Heart left ventricle (tissue), 16 donors: Measurements from ENCODE around the gene SMAD7. TPM values are rescaled to one million over a fixed set of nuclear protein-coding genes. Genes with fewer than 3 reads are reported as not detected.
A peak's percentile ranks its signal among the peaks of the same experiment; 100 is the strongest.

Experiments used
- ATAC-seq, 4 donors: fragments of 200-7000 bp; cut with Tn5 transposase; one replicate each; pipeline ENCODE4 v1.9.1; 2020 to 2022; ENCODE audit warnings: moderate library complexity in 4 of 4, mild to moderate bottlenecking in 3 of 4, moderate number of reproducible peaks in 1 of 4
- DNase-seq, 5 donors: peaks; one replicate each; pipeline ENCODE4 v3.0.0-alpha.2; 2020
- H3K27ac ChIP-seq, 12 donors: fragments of 200-600 bp; sonication (generic) in 4 of 12; one replicate each; pipeline versions ENCODE4 v1.5.0 to v1.8.0; 2016 to 2022; ENCODE audit warnings: mild to moderate bottlenecking in 2 of 12
- H3K27me3 ChIP-seq, 9 donors: fragments of 200-600 bp; sonication (generic) in 2 of 9; one replicate each; pipeline versions ENCODE4 v1.5.1 to v1.8.0; 2016 to 2022; ENCODE audit warnings: mild to moderate bottlenecking in 3 of 9
- H3K36me3 ChIP-seq, 9 donors: fragments of 200-600 bp; sonication (generic) in 2 of 9; one replicate each; pipeline versions ENCODE4 v1.5.0 to v1.8.0; 2018 to 2022; ENCODE audit warnings: mild to moderate bottlenecking in 2 of 9
- H3K4me1 ChIP-seq, 12 donors: fragments of 200-600 bp; sonication (generic) in 4 of 12; one replicate each; pipeline versions ENCODE4 v1.5.0 to v1.8.0; 2016 to 2022; ENCODE audit warnings: mild to moderate bottlenecking in 3 of 12
- H3K4me3 ChIP-seq, 12 donors: fragments of 200-600 bp; sonication (generic) in 4 of 12; one replicate each; pipeline versions ENCODE4 v1.5.0 to v1.8.0; 2017 to 2022; ENCODE audit warnings: mild to moderate bottlenecking in 9 of 12, moderate library complexity in 4 of 12
- H3K9me3 ChIP-seq, 12 donors: fragments of 200-600 bp; sonication (generic) in 4 of 12; one replicate each; pipeline versions ENCODE4 v1.5.0 to v1.8.0; 2016 to 2022; ENCODE audit warnings: mild to moderate bottlenecking in 1 of 12
- POLR2A ChIP-seq, 2 donors: fragments of 450-650 bp; IDR thresholded peaks; one replicate each; pipeline ENCODE4 v1.6.1; 2017; ENCODE audit warnings: antibody characterized with exemption in 2 of 2, mild to moderate bottlenecking in 2 of 2, moderate library complexity in 2 of 2
- WGBS, 4 donors: extraction: QIAGEN DNeasy Blood & Tissue Kit in 2 of 4; methylation state at CpG; one replicate each; pipeline versions ENCODE4 v1.1.5 to v1.1.7; 2013 to 2018; 5-methylcytosine and 5-hydroxymethylcytosine counted together
- intact Hi-C, 10 donors: fragments of 100-400 bp; cut with DNase I; formaldehyde crosslinking; loops; one replicate each; pipeline versions ENCODE4 v1.11.1 to v1.14.2; 2022
- polyA plus RNA-seq, 2 donors: library from polyadenylated mRNA; stranded (reverse); fragments of 200-250 nt; gene quantifications; one replicate each; pipeline ENCODE4 v1.2.3, GENCODE V29; 2013
- total RNA-seq, 9 donors: library from RNA; depleted of rRNA in 2 of 9; stranded (reverse); fragments of >200 nt in 2 of 9; fragmentation: NEBNext Ultra II Directional in 3 of 9; extraction: Animal tissue kit (Norgen Biotek cat#: 25700) in 3 of 9; gene quantifications; one replicate each; pipeline versions ENCODE4 v1.1.0 to v1.2.4, GENCODE V29; 2016 to 2023
- TF ChIP-seq, protein P1 (sequence below), 12 donors: fragments of 200-600 bp; sonication (generic) in 4 of 12; IDR thresholded peaks; one replicate each; pipeline versions ENCODE4 v1.5.0 to v1.8.0; 2018 to 2022; ENCODE audit warnings: antibody characterized with exemption in 12 of 12, mild to moderate bottlenecking in 5 of 12
- donor health status: ischemic (EF 13 %, LVEDD 7.1; RV severe dilation, severe dysfunction).
- donor health status: healthy with polysubstance abuse.
- donor health status: DM: no; HTN: yes; CAD: no.
- donor health status: DM: no; HTN: no; CAD: no.
- donor health status: ischemic (EF 25% LVEDD 6.9; RV normal size, moderate dysfunction).
- donor health status: ischemic (EF 25% LVEDD 5.7; RV mildly dilated, moderate dysfunction).
- donor health status: healthy.
- donor health status: DM: yes; HTN: yes; CAD: no.
- donor health status: ischemic (EF 35%, LVEDD 5.7; RV mildly dilated, moderate dysfunction).
- donor health status: nonischemic (EF 11% LVEDD 7.7; RV severe dilation, severe dysfunction).
- donor health status: DM: yes; HTN: yes; CAD: no.
- donor health status: PGD.
- donor health status: ischemic (EF 29% LVEDD 5.4; RV normal size, mild dysfunction).
- donor health status: nonischemic (EF 23%, LVEDD 6.1; RV moderate dilation, normal function).

Gene SMAD7
- total and polyA plus RNA-seq, 11 donors: 9.1 to 32.0 (median 19.9) TPM

DNA sequence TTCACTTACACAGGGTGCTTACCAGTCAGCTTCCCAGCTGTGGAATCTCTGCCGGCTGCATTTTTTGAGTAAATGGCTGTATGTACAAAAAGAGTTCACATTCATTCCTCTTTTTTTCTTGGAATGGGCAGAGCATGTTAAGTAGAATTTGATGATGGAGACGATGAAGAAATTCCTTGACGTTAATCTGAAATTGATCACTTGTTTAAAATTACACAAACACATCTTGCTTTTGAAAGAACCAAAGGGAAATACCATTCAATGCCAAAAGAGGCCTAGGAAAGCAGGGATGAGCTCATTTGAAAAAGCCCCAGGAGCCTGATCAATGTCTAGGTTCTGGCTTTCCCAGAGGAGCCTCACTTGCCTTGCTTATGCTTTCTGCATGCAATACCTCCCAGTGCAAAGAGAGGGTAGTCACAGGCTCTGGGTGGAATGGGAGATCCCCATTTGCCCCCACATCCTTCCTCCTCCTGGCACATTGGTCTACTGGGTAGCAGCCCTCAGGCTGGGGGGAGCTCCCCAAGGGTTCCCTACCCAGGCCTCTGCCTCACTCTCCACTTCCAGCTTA lies 12.3 kb upstream of the SMAD7 start:
- Histone ChIP-seq H3K27me3 (no peaks in the 10 kb centered on the region), H3K4me3 (no peak overlapping the region), H3K4me1 (peaks cover 0 to 8% (median 0%) of the 10 kb centered on the region in 12 donors), H3K27ac (peak overlapping the region in 1 of 12 donors; percentile 11), H3K9me3 (no peaks in the 10 kb centered on the region), H3K36me3 (no peaks in the 10 kb centered on the region)
- WGBS, 4 donors: 84 to 94% (median 89%) methylated on average over 3 of the region's 3 CpGs
- DNase-seq (no peak), ATAC-seq (peak in 1 of 4 donors; percentile 18)
- TF ChIP-seq, protein P1, sequence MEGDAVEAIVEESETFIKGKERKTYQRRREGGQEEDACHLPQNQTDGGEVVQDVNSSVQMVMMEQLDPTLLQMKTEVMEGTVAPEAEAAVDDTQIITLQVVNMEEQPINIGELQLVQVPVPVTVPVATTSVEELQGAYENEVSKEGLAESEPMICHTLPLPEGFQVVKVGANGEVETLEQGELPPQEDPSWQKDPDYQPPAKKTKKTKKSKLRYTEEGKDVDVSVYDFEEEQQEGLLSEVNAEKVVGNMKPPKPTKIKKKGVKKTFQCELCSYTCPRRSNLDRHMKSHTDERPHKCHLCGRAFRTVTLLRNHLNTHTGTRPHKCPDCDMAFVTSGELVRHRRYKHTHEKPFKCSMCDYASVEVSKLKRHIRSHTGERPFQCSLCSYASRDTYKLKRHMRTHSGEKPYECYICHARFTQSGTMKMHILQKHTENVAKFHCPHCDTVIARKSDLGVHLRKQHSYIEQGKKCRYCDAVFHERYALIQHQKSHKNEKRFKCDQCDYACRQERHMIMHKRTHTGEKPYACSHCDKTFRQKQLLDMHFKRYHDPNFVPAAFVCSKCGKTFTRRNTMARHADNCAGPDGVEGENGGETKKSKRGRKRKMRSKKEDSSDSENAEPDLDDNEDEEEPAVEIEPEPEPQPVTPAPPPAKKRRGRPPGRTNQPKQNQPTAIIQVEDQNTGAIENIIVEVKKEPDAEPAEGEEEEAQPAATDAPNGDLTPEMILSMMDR (IDR thresholded peaks at IDR 0.05): no peak
- intact Hi-C loops: no loop called here

DNA sequence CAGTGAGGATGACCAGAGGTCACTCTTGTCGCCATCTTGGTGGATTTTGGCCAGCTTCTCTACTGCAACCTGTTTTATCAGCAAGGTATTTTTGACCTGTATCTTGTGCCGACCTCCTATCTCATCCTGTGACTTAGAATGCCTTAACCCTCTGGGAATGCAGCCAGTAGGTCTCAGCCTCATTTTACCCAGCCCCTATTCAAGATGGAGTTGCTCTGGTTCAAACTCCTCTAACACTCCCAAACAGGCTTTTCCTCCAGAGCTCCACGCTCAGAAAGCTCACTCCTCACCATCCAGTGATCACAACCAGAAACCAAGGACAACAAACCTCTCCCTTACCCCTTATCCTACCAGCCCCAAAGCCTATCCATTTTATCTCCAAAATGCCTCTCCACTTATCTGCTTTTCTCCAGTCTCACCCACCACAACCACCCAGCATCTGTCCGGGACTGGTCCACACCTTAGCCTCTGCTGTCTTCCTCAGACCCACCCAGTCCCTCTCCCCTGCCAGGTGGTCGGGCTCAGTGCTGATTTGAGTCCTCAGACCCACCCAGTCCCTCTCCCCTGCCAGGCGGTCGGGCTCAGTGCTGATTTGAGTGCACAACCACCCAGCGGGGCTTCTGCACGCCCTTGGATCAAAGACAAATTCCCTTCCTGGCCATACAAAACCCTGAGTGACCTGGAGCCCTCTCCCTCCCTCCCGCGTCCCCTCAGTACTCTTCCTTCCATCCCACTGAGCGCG lies 11.7 kb upstream of the SMAD7 start:
- no peaks in the 10 kb centered on the region for H3K27me3 ChIP-seq
- H3K4me1 ChIP-seq: peaks cover 0 to 8% (median 0%) of the 10 kb centered on the region in 12 donors
- H3K4me3 ChIP-seq: no peak overlapping the region
- no peak for ATAC-seq
- intact Hi-C loops: no loop called here
- TF ChIP-seq, protein P1 (IDR thresholded peaks at IDR 0.05): no peak
- TF ChIP-seq POLR2A (IDR thresholded peaks at IDR 0.05): no peak
- H3K36me3 ChIP-seq: no peaks in the 10 kb centered on the region
- no peak for DNase-seq
- H3K9me3 ChIP-seq: no peaks in the 10 kb centered on the region
- no peak overlapping the region for H3K27ac ChIP-seq
- 88 to 91% (median 89%) methylated on average over 13 of the region's 13 CpGs for WGBS, 4 donors

DNA sequence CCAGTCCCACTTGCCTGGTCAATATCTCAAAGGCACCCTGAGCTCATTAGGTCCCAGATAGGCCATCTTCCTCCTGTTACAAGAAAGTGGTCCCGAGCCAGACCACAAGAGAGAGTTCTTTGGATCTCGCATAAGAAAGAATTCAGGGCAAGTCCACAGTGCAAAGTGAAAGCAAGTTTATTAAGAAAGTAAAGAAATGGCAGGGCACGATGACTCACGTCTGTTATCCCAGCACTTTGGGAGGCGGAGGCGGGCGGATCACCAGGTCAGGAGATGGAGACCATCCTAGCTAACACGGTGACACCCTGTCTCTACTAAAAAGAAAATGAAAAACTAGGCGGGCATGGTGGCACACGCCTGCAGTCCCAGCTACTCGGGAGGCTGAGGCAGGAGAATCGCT lies 10.8 kb upstream of the SMAD7 start:
- DNase-seq (no peak), ATAC-seq (no peak)
- Histone ChIP-seq H3K36me3 (no peaks in the 10 kb centered on the region), H3K27me3 (no peaks in the 10 kb centered on the region), H3K9me3 (no peaks in the 10 kb centered on the region), H3K4me3 (no peak overlapping the region), H3K4me1 (peaks cover under 1 to 15% (median 5%) of the 10 kb centered on the region in 12 donors), H3K27ac (no peak overlapping the region)
- intact Hi-C loops: no loop called here
- 94 to 97% (median 95%) methylated on average over 12 of the region's 12 CpGs for WGBS, 4 donors
- TF ChIP-seq, protein P1 (IDR thresholded peaks at IDR 0.05): no peak
- TF ChIP-seq POLR2A (IDR thresholded peaks at IDR 0.05): no peak
